Measurements from ENCODE around the gene CKS1B. TPM values are rescaled to one million over a fixed set of nuclear protein-coding genes. Genes with fewer than 3 reads are reported as not detected.
"Not testable (repeated sequence)": the region's sequence is repeated elsewhere in the genome, so short reads cannot be mapped to it uniquely, and the experiment has no call there.

CKS1B gene
- total and polyA plus RNA-seq, 2 donors (not counting 1 experiment from before 2014, with no cell fraction given) = 16.8 to 33.0 TPM

- Mint-ChIP-seq H3K4me1 (peaks cover 16% of the 10 kb centered on the region), H3K27me3 (no peaks in the 10 kb centered on the region), H3K27ac (peak overlapping the region; percentile 50), H3K4me3 (no peak overlapping the region), H3K9me3 (ENCODE audit: insufficient read depth) (no peaks in the 10 kb centered on the region)
- ATAC-seq (ENCODE audit: low read depth) (no peak), DNase-seq (no peak)
- Histone ChIP-seq H3K9me3 (ENCODE audit: control extremely low read depth in 1 of 3, control insufficient read depth in 2 of 3, insufficient read depth in 1 of 3, low read length in 2 of 3) (no peaks in the 10 kb centered on the region), H3K27ac (ENCODE audit: low read length in 2 of 2) (peak overlapping the region; percentile 30 to 84), H4K20me1 (ENCODE audit: control insufficient read depth, insufficient read depth, low read length, poor library complexity, severe bottlenecking) (peaks cover 26% of the 10 kb centered on the region), H3K4me2 (replicated peaks; ENCODE audit: low read depth, low read length, poor library complexity, severe bottlenecking) (peak overlapping the region; percentile 87), H3K4me1 (ENCODE audit: control insufficient read depth in 2 of 2, insufficient read depth in 2 of 2, low read length in 2 of 2) (peaks cover 13 to 19% of the 10 kb centered on the region in 2 donors), H3K36me3 (replicated peaks in 1 of 2; ENCODE audit: control extremely low read depth in 1 of 2, control insufficient read depth in 1 of 2, extremely low read depth in 1 of 2, insufficient read depth in 2 of 2, low read length in 1 of 2) (peaks cover 5 to 25% of the 10 kb centered on the region in 2 experiments), H3K9ac (ENCODE audit: low read length) (peak overlapping the region; percentile 87), H3K79me2 (ENCODE audit: control insufficient read depth, insufficient read depth, low read length) (peaks cover 72% of the 10 kb centered on the region), H3K4me3 (ENCODE audit: control extremely low read depth in 1 of 5, extremely low read depth in 1 of 5, insufficient read depth in 1 of 5, low read depth in 2 of 5, low read length in 4 of 5) (peak overlapping the region; percentile 58 to 93 (median 85)), H3K27me3 (replicated peaks in 1 of 4; ENCODE audit: control extremely low read depth in 1 of 4, control insufficient read depth in 3 of 4, insufficient read depth in 4 of 4, low read length in 3 of 4) (no peaks in the 10 kb centered on the region), H2AFZ (ENCODE audit: insufficient read depth, low read depth, low read length, poor library complexity, severe bottlenecking) (peak overlapping the region; percentile 91)
- intact Hi-C loops (cut with micrococcal nuclease) = loop anchor here (1.0 to 2.0 kb wide), 6 partner anchors 9 to 67 kb away; partner anchors contain the start of genes ADAM15, PYGO2 and ZBTB7B
- ChIA-PET CTCF (interaction anchor here (0.6 to 9.8 kb wide), 16 partner anchors 10 to 1006 kb away, joined by 3 to 72 read pairs (median 4); partner anchors contain the start of genes CKS1B, PBXIP1 and PYGO2), POLR2A (interaction anchor here (0.5 to 1.7 kb wide), 9 partner anchors 10 to 375 kb away, joined by 3 to 14 read pairs (median 6); partner anchors contain the start of gene PMVK)
- WGBS (ENCODE audit: insufficient coverage) = 18% methylated on average over 14 of the region's 17 CpGs
- no peak for TF ChIP-seq EZH2 (IDR thresholded peaks at IDR 0.05; ENCODE audit: borderline replicate concordance, insufficient read depth, low read depth, low read length, poor library complexity, severe bottlenecking)
- TF ChIP-seq, protein P1, sequence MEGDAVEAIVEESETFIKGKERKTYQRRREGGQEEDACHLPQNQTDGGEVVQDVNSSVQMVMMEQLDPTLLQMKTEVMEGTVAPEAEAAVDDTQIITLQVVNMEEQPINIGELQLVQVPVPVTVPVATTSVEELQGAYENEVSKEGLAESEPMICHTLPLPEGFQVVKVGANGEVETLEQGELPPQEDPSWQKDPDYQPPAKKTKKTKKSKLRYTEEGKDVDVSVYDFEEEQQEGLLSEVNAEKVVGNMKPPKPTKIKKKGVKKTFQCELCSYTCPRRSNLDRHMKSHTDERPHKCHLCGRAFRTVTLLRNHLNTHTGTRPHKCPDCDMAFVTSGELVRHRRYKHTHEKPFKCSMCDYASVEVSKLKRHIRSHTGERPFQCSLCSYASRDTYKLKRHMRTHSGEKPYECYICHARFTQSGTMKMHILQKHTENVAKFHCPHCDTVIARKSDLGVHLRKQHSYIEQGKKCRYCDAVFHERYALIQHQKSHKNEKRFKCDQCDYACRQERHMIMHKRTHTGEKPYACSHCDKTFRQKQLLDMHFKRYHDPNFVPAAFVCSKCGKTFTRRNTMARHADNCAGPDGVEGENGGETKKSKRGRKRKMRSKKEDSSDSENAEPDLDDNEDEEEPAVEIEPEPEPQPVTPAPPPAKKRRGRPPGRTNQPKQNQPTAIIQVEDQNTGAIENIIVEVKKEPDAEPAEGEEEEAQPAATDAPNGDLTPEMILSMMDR (IDR thresholded peaks at IDR 0.05) = no peak
Observed at GRCh38 chr1:154983776-154984466, 9.4 kb downstream of the CKS1B start.

DNA sequence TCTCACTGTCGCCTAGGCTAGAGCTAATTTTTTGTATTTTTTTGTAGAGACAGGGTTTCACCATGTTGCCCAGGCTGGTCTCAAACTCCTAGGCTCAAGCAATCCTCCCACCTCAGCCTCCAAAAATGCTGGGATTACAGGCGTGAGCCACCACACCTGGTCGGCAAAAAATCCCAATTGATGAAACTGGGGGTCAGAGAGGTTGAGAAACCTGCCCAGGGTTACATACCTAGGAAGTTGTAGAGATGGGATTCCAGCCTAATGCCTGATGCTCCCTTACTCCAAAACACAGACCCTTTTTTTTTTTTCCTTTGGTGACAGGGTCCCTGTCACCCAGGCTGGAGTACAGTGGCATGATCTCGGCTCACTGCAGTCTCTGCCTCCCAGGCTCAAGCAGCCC is 12.3 kb downstream of the CKS1B start:
- WGBS (ENCODE audit: insufficient coverage) = no CpG with 5 or more reads among the region's 4 CpGs
- H3K9ac ChIP-seq (ENCODE audit: low read length); H3K4me2 ChIP-seq (replicated peaks; ENCODE audit: low read depth, low read length, poor library complexity, severe bottlenecking); H3K27me3 ChIP-seq (replicated peaks in 1 of 4; ENCODE audit: control extremely low read depth in 1 of 4, control insufficient read depth in 3 of 4, insufficient read depth in 4 of 4, low read length in 3 of 4); intact Hi-C loops (cut with micrococcal nuclease); H3K27ac Mint-ChIP-seq; H3K9me3 ChIP-seq (ENCODE audit: control extremely low read depth in 1 of 3, control insufficient read depth in 2 of 3, insufficient read depth in 1 of 3, low read length in 2 of 3); H3K27ac ChIP-seq (ENCODE audit: low read length in 2 of 2); H3K27me3 Mint-ChIP-seq; DNase-seq; ATAC-seq (ENCODE audit: low read depth); H3K9me3 Mint-ChIP-seq (ENCODE audit: insufficient read depth); H2AFZ ChIP-seq (ENCODE audit: insufficient read depth, low read depth, low read length, poor library complexity, severe bottlenecking); H3K4me3 Mint-ChIP-seq; H3K4me3 ChIP-seq (ENCODE audit: control extremely low read depth in 1 of 5, extremely low read depth in 1 of 5, insufficient read depth in 1 of 5, low read depth in 2 of 5, low read length in 4 of 5): not testable (repeated sequence)
- Histone ChIP-seq H4K20me1 (ENCODE audit: control insufficient read depth, insufficient read depth, low read length, poor library complexity, severe bottlenecking) (peaks cover 42% of the 10 kb centered on the region), H3K79me2 (ENCODE audit: control insufficient read depth, insufficient read depth, low read length) (peaks cover 59% of the 10 kb centered on the region), H3K36me3 (replicated peaks in 1 of 2; ENCODE audit: control extremely low read depth in 1 of 2, control insufficient read depth in 1 of 2, extremely low read depth in 1 of 2, insufficient read depth in 2 of 2, low read length in 1 of 2) (peaks cover 0 to 40% of the 10 kb centered on the region in 2 experiments), H3K4me1 (ENCODE audit: control insufficient read depth in 2 of 2, insufficient read depth in 2 of 2, low read length in 2 of 2) (peaks cover 13 to 22% of the 10 kb centered on the region in 2 donors)
- POLR2A ChIA-PET = interaction anchor here (0.6 to 0.7 kb wide), 2 partner anchors 10 to 1043 kb away, joined by 3 read pairs; no protein-coding TSS in a partner anchor
- CTCF ChIA-PET = interaction anchor here (1.2 to 9.8 kb wide), 4 partner anchors 13 to 75 kb away, joined by 3 to 72 read pairs (median 8); no protein-coding TSS in a partner anchor
- H3K4me1 Mint-ChIP-seq = peaks cover 23% of the 10 kb centered on the region

Measured in B cell (primary cell).